GM12878 (cell line): ENCODE measurements around the gene ASXL2. TPM values are rescaled to one million over a fixed set of nuclear protein-coding genes. Genes with fewer than 3 reads are reported as not detected.
A peak's percentile ranks its signal among the peaks of the same experiment; 100 is the strongest.

Experiments
- ATAC-seq: fragments of 200-7000 bp; cut with Tn5 transposase; 3 replicates; pipeline ENCODE4 v1.9.1; 2020; ENCODE audit warnings: mild to moderate bottlenecking, moderate library complexity
- BruUV-seq: library from RNA; stranded (reverse); fragments of 400-500 nt; replicated peaks from 2 replicates; lab custom pipeline; 2021; lab: Mats Ljungman, UMichigan
- CTCF ChIA-PET: fragments of 300-600 bp; sonication (Branson Sonifier 250); formaldehyde crosslinking; extraction: SDS; loops from one replicate; lab custom pipeline; 2021; ENCODE audit warnings: inconsistent platforms; lab: Yijun Ruan, JAX
- POLR2A ChIA-PET: fragments of 350-600 bp; formaldehyde crosslinking; extraction: SDS; loops from one replicate; lab custom pipeline; 2021; ENCODE audit warnings: inconsistent platforms; lab: Charles Lee
- RAD21 ChIA-PET: fragments of 300-600 bp; sonication (Branson Sonifier 250); formaldehyde crosslinking; loops from one replicate; lab custom pipeline; 2023; ENCODE audit warnings: antibody characterized with exemption; ENCODE audit not compliant: unreplicated experiment; lab: Charles Lee
- SMC1A ChIA-PET: fragments of 300-600 bp; sonication (Branson Sonifier 250); formaldehyde crosslinking; loops from one replicate; lab custom pipeline; 2023; ENCODE audit not compliant: unreplicated experiment, uncharacterized antibody; lab: Charles Lee
- DNase-seq: peaks from one replicate; pipeline ENCODE4 v3.0.0-alpha.2; 2011; ENCODE audit warnings: low read depth, low spot score
- FAIRE-seq: peaks from 3 replicates; lab custom pipeline; 2011; peaks lifted over from hg19 to GRCh38; lab: Jason Lieb, UNC
- H2AFZ ChIP-seq: 2 replicates; pipeline ENCODE4 v1.6.0; 2011; ENCODE audit warnings: low read depth, low read length, control low read depth; ENCODE audit not compliant: control insufficient read depth
- H3K27ac ChIP-seq: 2 replicates; pipeline ENCODE4 v1.5.1; 2011; ENCODE audit warnings: control low read depth; ENCODE audit not compliant: control insufficient read depth, insufficient read depth
- H3K27me3 ChIP-seq, 2 experiments: replicated peaks in 1 of 2; 2 replicates each; pipeline versions ENCODE4 v1.6.0 to v1.6.1; 2011; ENCODE audit warnings: low read length in 1 of 2; ENCODE audit not compliant: control insufficient read depth in 2 of 2, insufficient read depth in 2 of 2
- H3K36me3 ChIP-seq, 2 experiments: 2 replicates each; pipeline ENCODE4 v1.5.1; 2011; ENCODE audit warnings: low read length in 1 of 2; ENCODE audit not compliant: control insufficient read depth in 2 of 2, insufficient read depth in 2 of 2
- H3K4me1 ChIP-seq: 2 replicates; pipeline ENCODE4 v1.6.1; 2011; ENCODE audit warnings: mild to moderate bottlenecking, low read length, moderate library complexity, mixed read lengths; ENCODE audit not compliant: control insufficient read depth, insufficient read depth
- H3K4me2 ChIP-seq: 2 replicates; pipeline ENCODE4 v1.6.0; 2011; ENCODE audit warnings: control low read depth; ENCODE audit not compliant: control insufficient read depth, insufficient read depth
- H3K4me3 ChIP-seq: fragments of 200-600 bp; sonication (generic); 2 replicates; pipeline ENCODE4 v1.5.1; 2016
- H3K79me2 ChIP-seq: 2 replicates; pipeline ENCODE4 v1.6.0; 2011; ENCODE audit warnings: low read length; ENCODE audit not compliant: control insufficient read depth, insufficient read depth
- H3K9ac ChIP-seq: 2 replicates; pipeline ENCODE4 v1.8.0; 2011; ENCODE audit warnings: low read length, control low read depth, mixed read lengths; ENCODE audit not compliant: control insufficient read depth, insufficient read depth
- H3K9me3 ChIP-seq: replicated peaks from 3 replicates; pipeline ENCODE4 v1.5.1; 2011; ENCODE audit warnings: mild to moderate bottlenecking, low read length; ENCODE audit not compliant: control insufficient read depth, insufficient read depth
- H4K20me1 ChIP-seq: 2 replicates; pipeline ENCODE4 v1.6.0; 2011; ENCODE audit not compliant: control insufficient read depth, insufficient read depth
- CBX3 ChIP-seq: fragments of 200-600 bp; sonication (generic); IDR thresholded peaks from 2 replicates; pipeline ENCODE4 v1.6.1; 2016; ENCODE audit warnings: low read depth, borderline replicate concordance
- CEBPZ ChIP-seq: fragments of 150-350 bp; IDR thresholded peaks from 2 replicates; pipeline ENCODE4 v1.6.1; 2016; ENCODE audit warnings: low read depth, low read length
- CREB1 ChIP-seq: IDR thresholded peaks from 2 replicates; pipeline ENCODE4 v1.6.1; 2012; ENCODE audit warnings: low read depth, mild to moderate bottlenecking, inconsistent platforms
- CREM ChIP-seq: IDR thresholded peaks from 2 replicates; pipeline ENCODE4 v1.6.1; 2014; ENCODE audit warnings: antibody characterized with exemption, low read depth
- HDAC2 ChIP-seq: fragments of 200-600 bp; sonication (generic); IDR thresholded peaks from 2 replicates; pipeline ENCODE4 v1.6.1; 2017
- HDAC6 ChIP-seq: fragments of 200-600 bp; sonication (generic); IDR thresholded peaks from one replicate; pipeline ENCODE4 v1.8.0; 2017; ENCODE audit warnings: antibody characterized with exemption; ENCODE audit not compliant: unreplicated experiment
- IKZF1 ChIP-seq: fragments of 450-650 bp; conservative IDR thresholded peaks from 2 replicates; pipeline ENCODE4 v1.6.1; 2017; ENCODE audit warnings: antibody characterized with exemption, mild to moderate bottlenecking
- IKZF2 ChIP-seq, 2 experiments: fragments of 450-650 bp; IDR thresholded peaks; 2 replicates each; pipeline ENCODE4 v1.6.1; 2017; ENCODE audit warnings: mild to moderate bottlenecking in 2 of 2, moderate library complexity in 2 of 2
- KLF5 ChIP-seq: fragments of 450-650 bp; IDR thresholded peaks from 2 replicates; pipeline ENCODE4 v1.6.1; 2014; ENCODE audit warnings: mild to moderate bottlenecking; ENCODE audit not compliant: partially characterized antibody
- MLLT1 ChIP-seq: fragments of 450-650 bp; IDR thresholded peaks from 2 replicates; pipeline ENCODE4 v1.6.1; 2016; ENCODE audit warnings: mild to moderate bottlenecking
- MYC ChIP-seq: IDR thresholded peaks from 2 replicates; pipeline ENCODE4 v1.6.1; 2011; ENCODE audit warnings: mild to moderate bottlenecking, low read length, moderate library complexity, inconsistent platforms; ENCODE audit not compliant: insufficient read depth, insufficient replicate concordance, insufficient read length, severe bottlenecking
- NR2C2 ChIP-seq: IDR thresholded peaks from 2 replicates; pipeline ENCODE4 v1.6.1; 2011; ENCODE audit warnings: borderline replicate concordance, low read depth; ENCODE audit not compliant: control insufficient read depth, insufficient read length
- PML ChIP-seq: IDR thresholded peaks from 2 replicates; pipeline ENCODE4 v1.6.1; 2012; ENCODE audit warnings: low read length, inconsistent platforms
- POLR2A ChIP-seq: IDR thresholded peaks from 2 replicates; pipeline ENCODE4 v1.6.1; 2011; ENCODE audit warnings: low read depth, mild to moderate bottlenecking, low read length
- SP1 ChIP-seq: IDR thresholded peaks from one replicate; pipeline ENCODE4 v1.6.1; 2011; ENCODE audit warnings: low read depth, low read length
- SRF ChIP-seq, 2 experiments: IDR thresholded peaks; 2 replicates each; pipeline ENCODE4 v1.6.1; 2011; ENCODE audit warnings: low read depth in 2 of 2, low read length in 2 of 2, mild to moderate bottlenecking in 1 of 2, moderate library complexity in 1 of 2
- YY1 ChIP-seq: IDR thresholded peaks from 2 replicates; pipeline ENCODE4 v1.6.1; 2011; ENCODE audit warnings: low read depth, mild to moderate bottlenecking, low read length
- WGBS: methylation state at CpG from one replicate; pipeline ENCODE4 v1.1.6; 2016; ENCODE audit warnings: low lambda C conversion rate; ENCODE audit not compliant: insufficient replicate concordance, insufficient coverage; ENCODE audit errors: missing lambda C conversion rate; 5-methylcytosine and 5-hydroxymethylcytosine counted together
- in situ Hi-C: fragments of 300-500 bp; cut with MboI; formaldehyde crosslinking; loops from 9 replicates; pipeline ENCODE4 v1.14.3; 2018; ENCODE audit warnings: mixed read lengths
- intact Hi-C: fragments of 100-400 bp; cut with micrococcal nuclease; formaldehyde crosslinking; loops from one replicate; pipeline ENCODE4 v1.14.2; 2022; ENCODE audit not compliant: unreplicated experiment
- polyA plus RNA-seq, 11 experiments: library from polyadenylated mRNA; depleted of rRNA in 4 of 11; unstranded in 6 of 11; stranded (reverse) in 5 of 11; fragments of >200 nt; fragmentation: Nextera tagmentation in 4 of 11; fragmentation: Illumina TruSeq in 1 of 11; extraction: Ambion mirVana in 4 of 11; extraction: Trizol in 1 of 11; gene quantifications; 1 replicate in 1 of 11; 2 replicates in 10 of 11; pipeline versions ENCODE4 v1.2.1 to v1.2.3, GENCODE V29; 2011 to 2016; ENCODE audit warnings: inconsistent platforms in 2 of 11, missing spikeins in 2 of 11, low read depth in 1 of 11
- total RNA-seq, 4 experiments: library from RNA; depleted of rRNA in 3 of 4; stranded (reverse); fragments of >200 nt in 3 of 4; fragmentation: Illumina TruSeq in 1 of 4; extraction: Trizol in 1 of 4; gene quantifications; 2 replicates each; pipeline versions ENCODE4 v1.2.1 to v1.2.3, GENCODE V29; 2013 to 2021

ASXL2 gene
- total and polyA plus RNA-seq, 10 of the 15 experiments (the other 5 are each of a cell fraction or from before 2014, with no cell fraction given): 1.3 to 17.7 (median 5.5) TPM

GRCh38 chr2:25824216-25824615 lies 54.1 kb downstream of the ASXL2 start (continued):
- TF ChIP-seq CEBPZ: no peak

- POLR2A ChIA-PET: no interaction called here
Observed at GRCh38 chr2:25822190-25823117, 55.8 kb downstream of the ASXL2 start.

More at GRCh38 chr2:25822190-25823117, 55.8 kb downstream of the ASXL2 start:
- peak overlapping the region; percentile 27; the same call in 1 of the 2 replicates for H3K4me3 ChIP-seq
- H3K36me3 ChIP-seq: no peaks in the 10 kb centered on the region; a peak in 1 of 4 replicates
- peaks cover 9% of the 10 kb centered on the region for H3K4me1 ChIP-seq
- BruUV-seq: TSS peak; percentile 91
- TF ChIP-seq IKZF2 (IDR thresholded peaks at IDR 0.05): no peak
- TF ChIP-seq CBX3: no peak
- no peak for TF ChIP-seq MLLT1
- TF ChIP-seq NR2C2: no peak
- peak; percentile 44; the same call in 1 of the 2 replicates for TF ChIP-seq CREM
- peak; percentile 52; the same call in 1 of the 2 replicates for TF ChIP-seq POLR2A
- 0 out of 2 replicates have a peak, but pooled peaks have one; percentile 43 for TF ChIP-seq CREB1
- TF ChIP-seq KLF5: no peak
- no peak for TF ChIP-seq IKZF1
- TF ChIP-seq SRF (IDR thresholded peaks at IDR 0.05; ENCODE audit: low read depth in 2 of 2, low read length in 2 of 2): no peak
- TF ChIP-seq MYC: no peak
- peak; percentile 90 for TF ChIP-seq YY1
- no peak for TF ChIP-seq HDAC2
- TF ChIP-seq SP1: no peak
- TF ChIP-seq PML: no peak
- no peak for TF ChIP-seq HDAC6
- ChIA-PET CTCF (interaction anchor here (5.9 kb wide), 1 partner anchor 29 kb away, joined by 24 read pairs; no protein-coding TSS in a partner anchor), RAD21 (no interaction called here), SMC1A (interaction anchor here (1.2 kb wide), 2 partner anchors 10 to 20 kb away, joined by 3 to 4 read pairs; no protein-coding TSS in a partner anchor)
- no peaks in the 10 kb centered on the region for H4K20me1 ChIP-seq
- 40% methylated on average over 30 of the region's 30 CpGs for WGBS
- in situ Hi-C loops: no loop called here
- ATAC-seq (peak; percentile 64), DNase-seq (no peak), FAIRE-seq (peak; percentile 87)
- no peaks in the 10 kb centered on the region for H3K27me3 ChIP-seq
- peak overlapping the region; percentile 12 for H3K4me2 ChIP-seq
- no peaks in the 10 kb centered on the region for H3K9me3 ChIP-seq
- H3K79me2 ChIP-seq: no peaks in the 10 kb centered on the region
- intact Hi-C loops: no loop called here
- peak overlapping the region; percentile 61 for H2AFZ ChIP-seq
- peak overlapping the region; percentile 20 for H3K9ac ChIP-seq
- H3K27ac ChIP-seq: 0 out of 2 replicates have a peak overlapping the region, but pooled peaks have one; percentile 26
